Endothelial cell of umbilical vein (primary cell): ENCODE measurements around the gene LY9.

Experiments used
- GATA2 ChIP-seq: IDR thresholded peaks from 2 replicates; pipeline ENCODE4 v1.7.0; 2011; ENCODE audit warnings: low read depth, mild to moderate bottlenecking, moderate library complexity, mixed read lengths, low read length; ENCODE audit not compliant: insufficient read length, insufficient read depth
- MYC ChIP-seq: IDR thresholded peaks from one replicate; pipeline ENCODE4 v1.6.1; 2011; ENCODE audit warnings: mild to moderate bottlenecking, low read depth, low read length
- POLR2A ChIP-seq: IDR thresholded peaks from 2 replicates; pipeline ENCODE4 v1.6.1; 2012; ENCODE audit warnings: low read depth, mild to moderate bottlenecking, control low read depth, low read length
- POLR2AphosphoS5 ChIP-seq: IDR thresholded peaks from 2 replicates; pipeline ENCODE4 v1.6.1; 2012; ENCODE audit warnings: low read depth, mild to moderate bottlenecking, control low read depth, low read length, moderate library complexity; ENCODE audit not compliant: insufficient read depth
- TF ChIP-seq, protein P1 (sequence below), 2 donors: IDR thresholded peaks; 1 replicate in 1 of 2; 2 replicates in 1 of 2; pipeline ENCODE4 v1.5.1; 2011; ENCODE audit warnings: low read length in 2 of 2, mild to moderate bottlenecking in 2 of 2, moderate library complexity in 2 of 2, control low read depth in 1 of 2, inconsistent platforms in 1 of 2, low read depth in 1 of 2; ENCODE audit not compliant: insufficient read depth in 1 of 2; ENCODE audit errors: extremely low read depth in 1 of 2

DNA sequence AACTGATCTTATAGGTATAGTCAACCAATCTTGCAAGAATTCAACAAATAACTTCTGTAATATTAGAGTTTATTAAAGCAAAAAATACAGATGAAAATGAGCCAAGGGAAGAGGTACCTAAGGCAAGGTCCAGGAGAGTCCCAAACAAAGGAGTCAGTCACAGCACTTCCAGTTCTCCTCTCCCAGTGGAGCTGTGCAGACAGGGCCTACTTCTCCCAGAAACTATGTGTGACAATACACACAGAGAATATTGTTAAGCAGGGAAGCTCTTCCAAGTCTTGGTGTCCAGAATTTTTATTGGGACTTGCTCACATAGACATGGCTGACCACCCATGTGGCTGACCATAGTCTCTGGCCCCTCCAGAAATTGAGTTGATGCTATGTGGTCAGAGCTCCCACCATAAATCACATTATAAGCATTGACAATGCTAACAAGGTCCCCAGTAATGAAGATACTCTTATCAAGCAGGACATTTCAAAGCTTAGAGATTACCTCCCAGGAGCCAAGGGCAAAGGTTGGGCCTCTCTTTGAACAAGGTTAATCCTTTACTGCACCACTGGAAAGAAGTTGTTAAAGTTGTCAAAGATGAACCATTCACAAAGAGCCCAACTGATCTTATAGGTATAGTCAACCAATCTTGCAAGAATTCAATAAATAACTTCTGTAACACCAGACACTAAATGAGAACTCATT, 70.2 kb downstream of the LY9 start:
- TF ChIP-seq, protein P1, sequence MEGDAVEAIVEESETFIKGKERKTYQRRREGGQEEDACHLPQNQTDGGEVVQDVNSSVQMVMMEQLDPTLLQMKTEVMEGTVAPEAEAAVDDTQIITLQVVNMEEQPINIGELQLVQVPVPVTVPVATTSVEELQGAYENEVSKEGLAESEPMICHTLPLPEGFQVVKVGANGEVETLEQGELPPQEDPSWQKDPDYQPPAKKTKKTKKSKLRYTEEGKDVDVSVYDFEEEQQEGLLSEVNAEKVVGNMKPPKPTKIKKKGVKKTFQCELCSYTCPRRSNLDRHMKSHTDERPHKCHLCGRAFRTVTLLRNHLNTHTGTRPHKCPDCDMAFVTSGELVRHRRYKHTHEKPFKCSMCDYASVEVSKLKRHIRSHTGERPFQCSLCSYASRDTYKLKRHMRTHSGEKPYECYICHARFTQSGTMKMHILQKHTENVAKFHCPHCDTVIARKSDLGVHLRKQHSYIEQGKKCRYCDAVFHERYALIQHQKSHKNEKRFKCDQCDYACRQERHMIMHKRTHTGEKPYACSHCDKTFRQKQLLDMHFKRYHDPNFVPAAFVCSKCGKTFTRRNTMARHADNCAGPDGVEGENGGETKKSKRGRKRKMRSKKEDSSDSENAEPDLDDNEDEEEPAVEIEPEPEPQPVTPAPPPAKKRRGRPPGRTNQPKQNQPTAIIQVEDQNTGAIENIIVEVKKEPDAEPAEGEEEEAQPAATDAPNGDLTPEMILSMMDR (IDR thresholded peaks at IDR 0.05; ENCODE audit: extremely low read depth in 1 of 2, insufficient read depth in 1 of 2, low read depth in 1 of 2, low read length in 2 of 2): no peak
- TF ChIP-seq GATA2: no peak
- TF ChIP-seq MYC: no peak
- TF ChIP-seq POLR2A: no peak
- TF ChIP-seq POLR2AphosphoS5: no peak
